Endodermal cell (in vitro differentiated cells): ENCODE data around the gene FASLG. TPM values are rescaled to one million over a fixed set of nuclear protein-coding genes. Genes with fewer than 3 reads are reported as not detected.

Experiments used
- DNase-seq: peaks from one replicate; pipeline ENCODE4 v3.0.0-alpha.2; 2017
- H3K27ac ChIP-seq: 2 replicates; pipeline ENCODE4 v1.5.1; 2013; ENCODE audit warnings: mild to moderate bottlenecking, low read depth, low read length, moderate library complexity
- H3K27me3 ChIP-seq: 2 replicates; pipeline ENCODE4 v1.6.1; 2013; ENCODE audit warnings: mild to moderate bottlenecking, low read length, moderate library complexity; ENCODE audit not compliant: insufficient read depth, control insufficient read depth, poor library complexity, severe bottlenecking
- H3K36me3 ChIP-seq: 2 replicates; pipeline ENCODE4 v1.7.0; 2013; ENCODE audit warnings: mild to moderate bottlenecking, low read length, moderate library complexity; ENCODE audit not compliant: control insufficient read depth, insufficient read depth
- H3K4me1 ChIP-seq: one replicate; pipeline ENCODE4 v1.7.0; 2013; ENCODE audit warnings: low read length; ENCODE audit not compliant: control insufficient read depth, insufficient read depth
- H3K4me3 ChIP-seq: 2 replicates; pipeline ENCODE4 v1.5.1; 2013; ENCODE audit warnings: mild to moderate bottlenecking, low read length, moderate library complexity
- H3K9ac ChIP-seq: 2 replicates; pipeline ENCODE4 v1.6.1; 2013; ENCODE audit warnings: mild to moderate bottlenecking, low read length, moderate library complexity; ENCODE audit not compliant: poor library complexity, severe bottlenecking; ENCODE audit errors: extremely low read depth
- H3K9me3 ChIP-seq: 2 replicates; pipeline ENCODE4 v1.6.1; 2013; ENCODE audit warnings: mild to moderate bottlenecking, low read length, moderate library complexity; ENCODE audit not compliant: control insufficient read depth
- H3K27ac Mint-ChIP-seq: 2 replicates; pipeline ENCODE4 v1.8.0; 2020; ENCODE audit warnings: mixed read lengths
- H3K27me3 Mint-ChIP-seq: 2 replicates; pipeline ENCODE4 v1.8.0; 2021; ENCODE audit warnings: mild to moderate bottlenecking, mixed read lengths; ENCODE audit not compliant: insufficient read depth
- H3K36me3 Mint-ChIP-seq: 2 replicates; pipeline ENCODE4 v1.8.0; 2020; ENCODE audit warnings: low read depth, mixed read lengths
- H3K4me1 Mint-ChIP-seq: 2 replicates; pipeline ENCODE4 v1.8.0; 2020; ENCODE audit warnings: mixed read lengths
- H3K4me3 Mint-ChIP-seq: 2 replicates; pipeline ENCODE4 v1.8.0; 2020; ENCODE audit warnings: mild to moderate bottlenecking, moderate library complexity, mixed read lengths
- H3K9me3 Mint-ChIP-seq: 2 replicates; pipeline ENCODE4 v1.8.0; 2020; ENCODE audit warnings: mild to moderate bottlenecking, mixed read lengths
- WGBS, 2 experiments: methylation state at CpG; one replicate each; pipeline versions ENCODE4 v1.1.5 to v1.1.7; 2013; ENCODE audit warnings: missing lambda C conversion rate in 2 of 2, mixed read lengths in 1 of 2; ENCODE audit not compliant: insufficient coverage in 1 of 2, insufficient read length in 1 of 2; 5-methylcytosine and 5-hydroxymethylcytosine counted together
- total RNA-seq, 2 donors: library from RNA; stranded (reverse); fragmentation: NEBNext Ultra II Directional in 1 of 2; extraction: Animal tissue kit (Norgen Biotek cat#: 25700) in 1 of 2; gene quantifications; 2 replicates in 1 of 2; 3 replicates in 1 of 2; pipeline ENCODE4 v1.2.1, GENCODE V29; 2021
- TF ChIP-seq, protein P1 (sequence below): fragments of 200-600 bp; sonication (generic); conservative IDR thresholded peaks from 2 replicates; pipeline ENCODE4 v1.5.0; 2021; ENCODE audit warnings: antibody characterized with exemption, mild to moderate bottlenecking

Gene FASLG
- total RNA-seq, 2 donors from 2014 or later, result not detected

DNA sequence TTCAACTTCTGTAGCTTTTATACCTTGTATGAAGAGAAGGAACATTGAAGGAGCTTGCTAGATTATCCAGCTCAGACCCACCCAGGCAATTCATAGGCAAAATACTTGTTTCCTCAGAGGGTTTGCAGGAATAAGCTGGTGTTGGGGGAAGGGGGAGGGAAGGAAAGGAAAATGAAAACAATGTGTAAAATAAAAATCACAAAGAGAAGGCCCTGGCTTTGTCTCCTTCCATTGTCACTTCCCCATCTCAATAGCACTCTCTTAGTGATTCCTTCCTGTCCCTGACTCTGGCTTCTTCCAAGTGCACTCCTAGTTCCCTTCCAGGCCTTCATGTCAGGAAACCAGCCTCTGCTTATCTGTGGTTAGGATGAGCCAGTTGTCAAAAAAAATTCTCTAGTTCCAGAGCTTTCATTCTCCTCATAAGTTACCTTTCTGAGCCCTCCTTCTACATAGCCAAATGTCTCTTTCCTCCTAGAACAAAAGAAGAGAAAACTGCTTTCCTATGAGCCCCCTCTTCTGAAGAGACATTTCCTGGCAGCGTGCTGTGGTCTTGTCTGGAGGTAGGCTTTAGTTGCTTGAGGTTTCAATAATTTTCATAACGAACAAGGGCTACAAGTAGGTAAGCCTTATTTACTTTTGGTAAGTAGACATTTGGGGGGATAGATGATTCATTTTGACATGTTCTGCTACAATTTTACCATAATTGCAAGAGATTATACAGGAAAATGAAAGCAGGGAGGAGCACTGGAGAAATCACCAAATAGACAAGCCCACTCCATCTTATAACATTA is 45.7 kb downstream of the FASLG start:
- no peak overlapping the region for H3K27ac Mint-ChIP-seq
- no peaks in the 10 kb centered on the region for H3K36me3 ChIP-seq
- no peak for DNase-seq
- H3K27ac ChIP-seq, result no peak overlapping the region
- H3K9ac ChIP-seq, result no peak overlapping the region
- 100% methylated on average over 2 of the region's 2 CpGs; no CpG with 5 or more reads in 1 of the 2 experiments for WGBS, 2 experiments
- no peaks in the 10 kb centered on the region for H3K27me3 ChIP-seq
- H3K27me3 Mint-ChIP-seq, result no peaks in the 10 kb centered on the region
- no peaks in the 10 kb centered on the region for H3K9me3 Mint-ChIP-seq
- peaks cover 8% of the 10 kb centered on the region for H3K4me1 Mint-ChIP-seq
- no peaks in the 10 kb centered on the region for H3K4me1 ChIP-seq
- no peak overlapping the region for H3K4me3 Mint-ChIP-seq
- H3K4me3 ChIP-seq, result no peak overlapping the region
- H3K9me3 ChIP-seq, result no peaks in the 10 kb centered on the region
- TF ChIP-seq, protein P1, sequence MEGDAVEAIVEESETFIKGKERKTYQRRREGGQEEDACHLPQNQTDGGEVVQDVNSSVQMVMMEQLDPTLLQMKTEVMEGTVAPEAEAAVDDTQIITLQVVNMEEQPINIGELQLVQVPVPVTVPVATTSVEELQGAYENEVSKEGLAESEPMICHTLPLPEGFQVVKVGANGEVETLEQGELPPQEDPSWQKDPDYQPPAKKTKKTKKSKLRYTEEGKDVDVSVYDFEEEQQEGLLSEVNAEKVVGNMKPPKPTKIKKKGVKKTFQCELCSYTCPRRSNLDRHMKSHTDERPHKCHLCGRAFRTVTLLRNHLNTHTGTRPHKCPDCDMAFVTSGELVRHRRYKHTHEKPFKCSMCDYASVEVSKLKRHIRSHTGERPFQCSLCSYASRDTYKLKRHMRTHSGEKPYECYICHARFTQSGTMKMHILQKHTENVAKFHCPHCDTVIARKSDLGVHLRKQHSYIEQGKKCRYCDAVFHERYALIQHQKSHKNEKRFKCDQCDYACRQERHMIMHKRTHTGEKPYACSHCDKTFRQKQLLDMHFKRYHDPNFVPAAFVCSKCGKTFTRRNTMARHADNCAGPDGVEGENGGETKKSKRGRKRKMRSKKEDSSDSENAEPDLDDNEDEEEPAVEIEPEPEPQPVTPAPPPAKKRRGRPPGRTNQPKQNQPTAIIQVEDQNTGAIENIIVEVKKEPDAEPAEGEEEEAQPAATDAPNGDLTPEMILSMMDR, result no peak
- no peaks in the 10 kb centered on the region for H3K36me3 Mint-ChIP-seq

DNA sequence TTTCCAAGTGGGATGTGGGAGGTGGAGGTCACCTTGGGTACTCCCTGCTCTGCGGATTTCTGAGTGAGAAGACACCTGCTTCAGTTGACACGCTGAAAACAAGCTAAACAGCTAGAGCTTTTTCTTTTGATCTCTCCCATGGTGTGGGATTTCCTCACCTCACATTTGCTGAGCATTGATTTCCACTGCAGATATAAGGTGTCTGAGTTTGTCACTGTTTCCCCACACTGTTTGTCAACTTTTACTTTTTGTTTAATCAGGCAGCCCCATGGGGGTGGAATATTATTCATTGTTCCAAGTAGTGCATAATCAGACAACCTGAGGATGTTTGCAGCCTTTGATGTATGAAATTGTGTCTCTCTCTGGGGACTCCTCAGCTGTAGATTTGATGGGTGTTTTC is 49.5 kb downstream of the FASLG start:
- Mint-ChIP-seq H3K4me1 (peaks cover 8% of the 10 kb centered on the region), H3K27ac (no peak overlapping the region), H3K36me3 (no peaks in the 10 kb centered on the region), H3K27me3 (no peaks in the 10 kb centered on the region), H3K4me3 (no peak overlapping the region), H3K9me3 (no peaks in the 10 kb centered on the region)
- 83 to 93% methylated on average over 2 of the region's 2 CpGs for WGBS, 2 experiments
- no peak overlapping the region for H3K9ac ChIP-seq
- TF ChIP-seq, protein P1, result no peak
- H3K9me3 ChIP-seq, result no peaks in the 10 kb centered on the region
- no peak overlapping the region for H3K4me3 ChIP-seq
- no peak for DNase-seq
- H3K4me1 ChIP-seq, result no peaks in the 10 kb centered on the region
- H3K27ac ChIP-seq, result no peak overlapping the region
- H3K27me3 ChIP-seq, result no peaks in the 10 kb centered on the region
- no peaks in the 10 kb centered on the region for H3K36me3 ChIP-seq

DNA sequence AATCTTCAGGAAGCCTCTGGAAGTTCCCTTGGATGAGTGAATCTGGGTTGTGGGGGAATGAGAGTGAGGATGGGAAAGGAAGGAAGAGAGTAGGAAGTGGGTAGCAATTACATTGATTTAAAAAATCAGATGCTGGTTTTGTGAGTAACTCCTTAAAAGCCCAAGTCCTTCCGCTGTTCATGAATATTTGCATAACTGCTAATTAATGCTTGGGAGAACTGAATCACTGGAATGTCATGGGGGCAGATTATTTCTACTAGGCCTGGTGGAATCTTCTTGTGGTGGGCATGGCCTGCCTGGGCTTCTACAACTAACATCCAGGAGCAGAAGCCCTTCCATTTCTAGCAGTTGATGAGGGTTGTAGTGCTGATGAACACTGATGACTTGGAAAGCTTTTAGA is 52.7 kb downstream of the FASLG start:
- TF ChIP-seq, protein P1, result no peak

More for the DNA sequence above, 52.7 kb downstream of the FASLG start:
- H3K9me3 ChIP-seq, result no peaks in the 10 kb centered on the region
- H3K27ac ChIP-seq, result no peak overlapping the region
- 90 to 100% methylated on average over 1 of the region's 1 CpG for WGBS, 2 experiments
- H3K36me3 ChIP-seq, result no peaks in the 10 kb centered on the region
- no peak overlapping the region for H3K4me3 ChIP-seq
- Mint-ChIP-seq H3K9me3 (no peaks in the 10 kb centered on the region), H3K4me3 (no peak overlapping the region), H3K27me3 (no peaks in the 10 kb centered on the region), H3K36me3 (no peaks in the 10 kb centered on the region), H3K27ac (no peak overlapping the region), H3K4me1 (peaks cover 8% of the 10 kb centered on the region)
- DNase-seq, result no peak
- no peak overlapping the region for H3K9ac ChIP-seq
- no peaks in the 10 kb centered on the region for H3K4me1 ChIP-seq
- no peaks in the 10 kb centered on the region for H3K27me3 ChIP-seq
